ENCODE data around the gene GLIPR1L1. TPM values are rescaled to one million over a fixed set of nuclear protein-coding genes. Genes with fewer than 3 reads are reported as not detected.

GLIPR1L1 gene
- not detected for total RNA-seq

DNA sequence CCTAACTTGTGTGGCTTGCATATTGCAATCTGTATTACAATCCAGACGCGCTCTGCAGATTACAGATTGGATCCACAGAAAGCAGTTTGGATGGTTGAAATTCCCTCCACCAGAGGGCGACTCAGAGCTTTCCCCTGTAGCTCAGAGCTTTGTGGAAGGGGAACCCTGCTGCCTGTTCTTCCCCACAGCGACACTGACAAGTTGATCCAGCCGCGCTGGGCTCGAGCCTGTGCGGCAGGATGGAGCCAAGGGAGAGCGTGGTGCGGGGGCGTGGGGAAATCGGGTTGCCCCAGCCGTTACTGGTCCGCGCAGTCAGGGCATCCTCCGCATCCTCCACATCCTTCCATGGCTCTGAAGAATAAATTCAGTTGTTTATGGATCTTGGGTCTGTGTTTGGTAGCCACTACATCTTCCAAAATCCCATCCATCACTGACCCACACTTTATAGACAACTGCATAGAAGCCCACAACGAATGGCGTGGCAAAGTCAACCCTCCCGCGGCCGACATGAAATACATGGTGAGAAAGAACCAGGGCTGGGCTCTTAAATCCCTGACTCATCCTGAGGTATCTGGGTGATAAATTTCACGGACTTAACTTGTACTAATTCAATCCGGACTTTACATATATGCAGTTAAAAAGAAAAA lies at the start of gene GLIPR1L1:
Gene GLIPR1L1, plus strand, starts transcription at position 287 of the 647 bp plus-strand sequence. Its CDS starts 59 bp downstream, at position 346.
- no peaks in the 10 kb centered on the region for H3K27me3 ChIP-seq
- no peak for TF ChIP-seq POLR2A (IDR thresholded peaks at IDR 0.05)
- TF ChIP-seq, protein P1, sequence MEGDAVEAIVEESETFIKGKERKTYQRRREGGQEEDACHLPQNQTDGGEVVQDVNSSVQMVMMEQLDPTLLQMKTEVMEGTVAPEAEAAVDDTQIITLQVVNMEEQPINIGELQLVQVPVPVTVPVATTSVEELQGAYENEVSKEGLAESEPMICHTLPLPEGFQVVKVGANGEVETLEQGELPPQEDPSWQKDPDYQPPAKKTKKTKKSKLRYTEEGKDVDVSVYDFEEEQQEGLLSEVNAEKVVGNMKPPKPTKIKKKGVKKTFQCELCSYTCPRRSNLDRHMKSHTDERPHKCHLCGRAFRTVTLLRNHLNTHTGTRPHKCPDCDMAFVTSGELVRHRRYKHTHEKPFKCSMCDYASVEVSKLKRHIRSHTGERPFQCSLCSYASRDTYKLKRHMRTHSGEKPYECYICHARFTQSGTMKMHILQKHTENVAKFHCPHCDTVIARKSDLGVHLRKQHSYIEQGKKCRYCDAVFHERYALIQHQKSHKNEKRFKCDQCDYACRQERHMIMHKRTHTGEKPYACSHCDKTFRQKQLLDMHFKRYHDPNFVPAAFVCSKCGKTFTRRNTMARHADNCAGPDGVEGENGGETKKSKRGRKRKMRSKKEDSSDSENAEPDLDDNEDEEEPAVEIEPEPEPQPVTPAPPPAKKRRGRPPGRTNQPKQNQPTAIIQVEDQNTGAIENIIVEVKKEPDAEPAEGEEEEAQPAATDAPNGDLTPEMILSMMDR (IDR thresholded peaks at IDR 0.05): peak; percentile 72 to 93 (median 77)
- H3K27ac ChIP-seq: no peak within 1 kb of the TSS
- no peaks in the 10 kb centered on the region for H3K36me3 ChIP-seq
- peak within 1 kb of the TSS in 2 of 4 donors; percentile 33 to 39 for H3K4me3 ChIP-seq
- no peaks in the 10 kb centered on the region for H3K9me3 ChIP-seq
- H3K4me1 ChIP-seq: no peaks in the 10 kb centered on the region
- DNase-seq: peak; percentile 66 to 95 (median 84)

- Histone ChIP-seq H3K27ac (no peak overlapping the region), H3K9me3 (no peaks in the 10 kb centered on the region), H3K36me3 (no peaks in the 10 kb centered on the region), H3K4me1 (no peaks in the 10 kb centered on the region), H3K27me3 (no peaks in the 10 kb centered on the region), H3K4me3 (no peak overlapping the region)
- no peak for DNase-seq
- TF ChIP-seq, protein P1 (IDR thresholded peaks at IDR 0.05): no peak
- no peak for TF ChIP-seq POLR2A (IDR thresholded peaks at IDR 0.05)
These were observed 45.6 kb upstream of the GLIPR1L1 start for GRCh38 chr12:75288860-75289259.

- Histone ChIP-seq H3K27me3 (no peaks in the 10 kb centered on the region), H3K36me3 (no peaks in the 10 kb centered on the region), H3K4me1 (no peaks in the 10 kb centered on the region), H3K9me3 (no peaks in the 10 kb centered on the region), H3K4me3 (no peak overlapping the region), H3K27ac (no peak overlapping the region)
- TF ChIP-seq, protein P1 (IDR thresholded peaks at IDR 0.05): peak in 2 of 6 experiments; percentile 8 to 33
- TF ChIP-seq POLR2A (IDR thresholded peaks at IDR 0.05): no peak
- no peak for DNase-seq
These were observed 44.7 kb upstream of the GLIPR1L1 start for GRCh38 chr12:75289753-75290152.

DNA sequence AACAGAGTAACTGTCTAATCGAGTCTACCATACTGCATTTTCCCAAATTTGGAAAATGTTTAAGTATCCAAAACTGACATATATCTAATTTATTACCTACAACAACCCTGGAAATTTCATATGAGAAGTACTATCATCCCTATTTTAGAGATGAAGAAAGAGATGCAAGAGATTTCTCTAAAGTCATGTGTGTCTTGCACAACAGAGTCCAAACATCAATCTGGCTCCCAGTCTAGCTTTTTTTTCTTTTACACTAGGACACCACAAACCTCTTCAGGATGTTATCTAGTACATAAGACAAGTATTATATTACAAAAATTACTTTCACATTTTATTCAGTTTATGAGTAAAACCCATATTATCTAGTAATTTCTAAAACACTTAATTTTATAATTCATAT lies 43.5 kb upstream of the GLIPR1L1 start:
- DNase-seq: no peak

DNA sequence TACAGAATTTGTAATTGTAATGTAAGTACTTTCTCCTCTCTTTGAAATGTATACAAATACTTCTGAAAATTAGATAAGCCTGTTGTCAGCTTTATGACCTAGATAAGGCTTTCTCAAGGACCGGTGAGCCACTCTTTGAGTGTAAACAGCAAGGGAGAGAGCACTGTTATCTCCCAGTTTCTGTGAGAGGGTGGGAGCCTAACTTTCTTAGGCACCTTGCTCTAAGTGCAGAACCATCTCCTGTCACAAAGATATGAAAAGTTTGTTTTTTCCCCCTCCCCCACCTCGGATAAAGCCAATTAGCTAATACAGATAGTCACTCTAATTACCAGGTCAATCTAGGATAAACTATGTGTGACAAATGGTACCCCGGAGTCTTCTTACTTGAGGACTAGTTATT lies 40.1 kb upstream of the GLIPR1L1 start:
- no peak overlapping the region for H3K4me3 ChIP-seq
- H3K36me3 ChIP-seq: no peaks in the 10 kb centered on the region
- H3K4me1 ChIP-seq: no peaks in the 10 kb centered on the region
- DNase-seq: no peak
- H3K27me3 ChIP-seq: no peaks in the 10 kb centered on the region
- H3K9me3 ChIP-seq: no peaks in the 10 kb centered on the region
- H3K27ac ChIP-seq: no peak overlapping the region
- TF ChIP-seq, protein P1 (IDR thresholded peaks at IDR 0.05): no peak
- TF ChIP-seq POLR2A (IDR thresholded peaks at IDR 0.05): no peak

More for the DNA sequence above, 43.5 kb upstream of the GLIPR1L1 start:
- Histone ChIP-seq H3K27ac (no peak overlapping the region), H3K9me3 (no peaks in the 10 kb centered on the region), H3K36me3 (no peaks in the 10 kb centered on the region), H3K27me3 (no peaks in the 10 kb centered on the region), H3K4me3 (no peak overlapping the region), H3K4me1 (no peaks in the 10 kb centered on the region)
- TF ChIP-seq, protein P1 (IDR thresholded peaks at IDR 0.05): no peak
- TF ChIP-seq POLR2A (IDR thresholded peaks at IDR 0.05): no peak
